HepG2 (cell line): ENCODE measurements around the gene NEK6. TPM values are rescaled to one million over a fixed set of nuclear protein-coding genes. Genes with fewer than 3 reads are reported as not detected.

ENCODE experiments used
- GABPB1 ChIP-seq: IDR thresholded peaks from 2 replicates; pipeline ENCODE4 v1.6.1; 2016; ENCODE audit warnings: mild to moderate bottlenecking, missing genetic modification reagents, moderate library complexity, missing compliant biosample characterization
- HMG20B ChIP-seq: conservative IDR thresholded peaks from 2 replicates; pipeline ENCODE4 v1.6.1; 2016; ENCODE audit warnings: missing genetic modification reagents, missing compliant biosample characterization
- SMARCE1 ChIP-seq: fragments of 450-650 bp; IDR thresholded peaks from 2 replicates; pipeline ENCODE4 v1.6.1; 2017; ENCODE audit warnings: borderline replicate concordance
- TCF7 ChIP-seq: sonication (generic); IDR thresholded peaks from 2 replicates; pipeline ENCODE4 v1.6.1; 2016; ENCODE audit warnings: antibody characterized with exemption, low read depth
- ZBTB3 ChIP-seq: sonication (generic); formaldehyde crosslinking; IDR thresholded peaks from 2 replicates; pipeline ENCODE4 v1.4.0; 2020; ENCODE audit warnings: low read depth, mild to moderate bottlenecking, moderate library complexity, missing genetic modification reagents, borderline replicate concordance
- ZFP41 ChIP-seq: sonication (generic); formaldehyde crosslinking; IDR thresholded peaks from 2 replicates; pipeline ENCODE4 v1.4.0; 2020; ENCODE audit warnings: mild to moderate bottlenecking, missing genetic modification reagents, borderline replicate concordance
- ZNF432 ChIP-seq: sonication (generic); formaldehyde crosslinking; IDR thresholded peaks from 2 replicates; pipeline ENCODE4 v1.5.0; 2020; ENCODE audit warnings: missing genetic modification reagents, mild to moderate bottlenecking, borderline replicate concordance
- ZNF510 ChIP-seq: sonication (generic); formaldehyde crosslinking; IDR thresholded peaks from 2 replicates; pipeline ENCODE4 v1.4.0; 2020; ENCODE audit warnings: low read depth, mild to moderate bottlenecking, missing genetic modification reagents
- ZNF543 ChIP-seq: sonication (generic); formaldehyde crosslinking; IDR thresholded peaks from 2 replicates; pipeline ENCODE4 v1.4.0; 2020; ENCODE audit warnings: mild to moderate bottlenecking, missing genetic modification reagents
- ZNF552 ChIP-seq: sonication (generic); formaldehyde crosslinking; IDR thresholded peaks from 2 replicates; pipeline ENCODE4 v1.9.0; 2022; ENCODE audit warnings: missing genetic modification reagents, mild to moderate bottlenecking, borderline replicate concordance
- polyA plus RNA-seq, 8 experiments: library from polyadenylated mRNA; depleted of rRNA in 3 of 8; stranded (reverse) in 7 of 8; unstranded in 1 of 8; fragments of >200 nt; fragmentation: Illumina TruSeq in 4 of 8; extraction: Trizol in 4 of 8; gene quantifications; 2 replicates each; pipeline versions ENCODE4 v1.2.1 to v1.2.3, GENCODE V29; 2011 to 2016; ENCODE audit warnings: low read depth in 4 of 8, missing spikeins in 1 of 8, mixed read lengths in 1 of 8; ENCODE audit not compliant: insufficient read depth in 1 of 8
- total RNA-seq, 5 experiments: library from RNA; depleted of rRNA; stranded (reverse); fragments of >200 nt; fragmentation: Illumina TruSeq; extraction: Trizol; gene quantifications; 2 replicates each; pipeline ENCODE4 v1.2.3, GENCODE V29; 2016; ENCODE audit warnings: low read depth in 1 of 5
- TF ChIP-seq, protein P1 (sequence below): sonication (generic); formaldehyde crosslinking; IDR thresholded peaks from 2 replicates; pipeline ENCODE4 v1.4.0; 2020; ENCODE audit warnings: missing genetic modification reagents, mild to moderate bottlenecking, borderline replicate concordance
- TF ChIP-seq, protein P2 (sequence below): sonication (generic); formaldehyde crosslinking; IDR thresholded peaks from 2 replicates; pipeline ENCODE4 v1.4.0; 2020; ENCODE audit warnings: mild to moderate bottlenecking, missing genetic modification reagents
- TF ChIP-seq, protein P3 (sequence below): sonication (generic); formaldehyde crosslinking; IDR thresholded peaks from one replicate; pipeline ENCODE4 v1.5.1; 2020; ENCODE audit warnings: mild to moderate bottlenecking, missing genetic modification reagents; ENCODE audit errors: not compliant biosample characterization
- TF ChIP-seq, protein P4 (sequence below): sonication (generic); formaldehyde crosslinking; IDR thresholded peaks from 2 replicates; pipeline ENCODE4 v1.4.0; 2020; ENCODE audit warnings: mild to moderate bottlenecking, missing genetic modification reagents

NEK6 gene
- total and polyA plus RNA-seq, 2 of the 13 experiments (the other 11 are each of a cell fraction or from before 2014, with no cell fraction given) = 30.4 to 119 TPM

DNA sequence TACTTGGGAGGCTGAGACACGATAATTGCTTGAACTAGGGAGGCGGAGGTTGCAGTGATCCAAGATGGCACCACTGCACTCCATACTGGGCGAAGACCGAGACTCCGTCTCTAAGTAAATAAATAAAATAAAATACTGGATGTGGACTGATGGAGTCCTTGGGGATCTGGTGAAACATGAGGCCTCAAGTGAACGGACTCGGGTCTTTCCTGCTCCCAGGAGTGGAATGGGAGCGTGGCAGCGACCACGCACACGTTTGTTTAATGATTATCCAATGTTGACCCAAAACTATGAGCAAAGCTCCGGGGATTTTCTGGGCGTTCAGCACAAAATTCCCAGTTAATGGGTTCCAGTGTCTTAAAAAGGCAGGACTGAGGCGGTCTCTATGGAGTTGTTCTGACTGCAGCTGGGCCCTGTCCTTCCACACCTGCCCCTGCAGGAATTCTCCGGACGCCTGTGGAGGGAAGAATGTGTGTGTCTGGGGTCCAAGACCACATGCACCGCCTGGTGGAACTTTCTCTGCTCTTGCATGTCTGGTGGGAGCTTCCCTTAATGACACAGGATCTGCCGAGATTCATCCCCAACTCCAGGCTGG lies 26.6 kb downstream of the NEK6 start (continued):
- TF ChIP-seq ZFP41 = no peak
- 0 out of 2 replicates have a peak, but pooled peaks have one; percentile 20 for TF ChIP-seq GABPB1
- no peak for TF ChIP-seq ZNF552 (CRISPR knock-in tag)
- 0 out of 2 replicates have a peak, but pooled peaks have one; percentile 69 for TF ChIP-seq ZBTB3 (CRISPR knock-in tag)
- TF ChIP-seq, protein P1, sequence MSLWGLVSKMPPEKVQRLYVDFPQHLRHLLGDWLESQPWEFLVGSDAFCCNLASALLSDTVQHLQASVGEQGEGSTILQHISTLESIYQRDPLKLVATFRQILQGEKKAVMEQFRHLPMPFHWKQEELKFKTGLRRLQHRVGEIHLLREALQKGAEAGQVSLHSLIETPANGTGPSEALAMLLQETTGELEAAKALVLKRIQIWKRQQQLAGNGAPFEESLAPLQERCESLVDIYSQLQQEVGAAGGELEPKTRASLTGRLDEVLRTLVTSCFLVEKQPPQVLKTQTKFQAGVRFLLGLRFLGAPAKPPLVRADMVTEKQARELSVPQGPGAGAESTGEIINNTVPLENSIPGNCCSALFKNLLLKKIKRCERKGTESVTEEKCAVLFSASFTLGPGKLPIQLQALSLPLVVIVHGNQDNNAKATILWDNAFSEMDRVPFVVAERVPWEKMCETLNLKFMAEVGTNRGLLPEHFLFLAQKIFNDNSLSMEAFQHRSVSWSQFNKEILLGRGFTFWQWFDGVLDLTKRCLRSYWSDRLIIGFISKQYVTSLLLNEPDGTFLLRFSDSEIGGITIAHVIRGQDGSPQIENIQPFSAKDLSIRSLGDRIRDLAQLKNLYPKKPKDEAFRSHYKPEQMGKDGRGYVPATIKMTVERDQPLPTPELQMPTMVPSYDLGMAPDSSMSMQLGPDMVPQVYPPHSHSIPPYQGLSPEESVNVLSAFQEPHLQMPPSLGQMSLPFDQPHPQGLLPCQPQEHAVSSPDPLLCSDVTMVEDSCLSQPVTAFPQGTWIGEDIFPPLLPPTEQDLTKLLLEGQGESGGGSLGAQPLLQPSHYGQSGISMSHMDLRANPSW (CRISPR knock-in tag) = no peak
- no peak for TF ChIP-seq HMG20B (CRISPR knock-in tag)
- no peak for TF ChIP-seq TCF7
- TF ChIP-seq ZNF543 (CRISPR knock-in tag) = peak; percentile 56; the same call in 1 of the 2 replicates
- 0 out of 2 replicates have a peak, but pooled peaks have one; percentile 30 for TF ChIP-seq ZNF510
- TF ChIP-seq ZNF432 (CRISPR knock-in tag) = no peak
- TF ChIP-seq, protein P2, sequence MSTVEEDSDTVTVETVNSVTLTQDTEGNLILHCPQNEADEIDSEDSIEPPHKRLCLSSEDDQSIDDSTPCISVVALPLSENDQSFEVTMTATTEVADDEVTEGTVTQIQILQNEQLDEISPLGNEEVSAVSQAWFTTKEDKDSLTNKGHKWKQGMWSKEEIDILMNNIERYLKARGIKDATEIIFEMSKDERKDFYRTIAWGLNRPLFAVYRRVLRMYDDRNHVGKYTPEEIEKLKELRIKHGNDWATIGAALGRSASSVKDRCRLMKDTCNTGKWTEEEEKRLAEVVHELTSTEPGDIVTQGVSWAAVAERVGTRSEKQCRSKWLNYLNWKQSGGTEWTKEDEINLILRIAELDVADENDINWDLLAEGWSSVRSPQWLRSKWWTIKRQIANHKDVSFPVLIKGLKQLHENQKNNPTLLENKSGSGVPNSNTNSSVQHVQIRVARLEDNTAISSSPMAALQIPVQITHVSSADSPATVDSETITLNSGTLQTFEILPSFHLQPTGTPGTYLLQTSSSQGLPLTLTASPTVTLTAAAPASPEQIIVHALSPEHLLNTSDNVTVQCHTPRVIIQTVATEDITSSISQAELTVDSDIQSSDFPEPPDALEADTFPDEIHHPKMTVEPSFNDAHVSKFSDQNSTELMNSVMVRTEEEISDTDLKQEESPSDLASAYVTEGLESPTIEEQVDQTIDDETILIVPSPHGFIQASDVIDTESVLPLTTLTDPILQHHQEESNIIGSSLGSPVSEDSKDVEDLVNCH (CRISPR knock-in tag) = no peak
- TF ChIP-seq, protein P3, sequence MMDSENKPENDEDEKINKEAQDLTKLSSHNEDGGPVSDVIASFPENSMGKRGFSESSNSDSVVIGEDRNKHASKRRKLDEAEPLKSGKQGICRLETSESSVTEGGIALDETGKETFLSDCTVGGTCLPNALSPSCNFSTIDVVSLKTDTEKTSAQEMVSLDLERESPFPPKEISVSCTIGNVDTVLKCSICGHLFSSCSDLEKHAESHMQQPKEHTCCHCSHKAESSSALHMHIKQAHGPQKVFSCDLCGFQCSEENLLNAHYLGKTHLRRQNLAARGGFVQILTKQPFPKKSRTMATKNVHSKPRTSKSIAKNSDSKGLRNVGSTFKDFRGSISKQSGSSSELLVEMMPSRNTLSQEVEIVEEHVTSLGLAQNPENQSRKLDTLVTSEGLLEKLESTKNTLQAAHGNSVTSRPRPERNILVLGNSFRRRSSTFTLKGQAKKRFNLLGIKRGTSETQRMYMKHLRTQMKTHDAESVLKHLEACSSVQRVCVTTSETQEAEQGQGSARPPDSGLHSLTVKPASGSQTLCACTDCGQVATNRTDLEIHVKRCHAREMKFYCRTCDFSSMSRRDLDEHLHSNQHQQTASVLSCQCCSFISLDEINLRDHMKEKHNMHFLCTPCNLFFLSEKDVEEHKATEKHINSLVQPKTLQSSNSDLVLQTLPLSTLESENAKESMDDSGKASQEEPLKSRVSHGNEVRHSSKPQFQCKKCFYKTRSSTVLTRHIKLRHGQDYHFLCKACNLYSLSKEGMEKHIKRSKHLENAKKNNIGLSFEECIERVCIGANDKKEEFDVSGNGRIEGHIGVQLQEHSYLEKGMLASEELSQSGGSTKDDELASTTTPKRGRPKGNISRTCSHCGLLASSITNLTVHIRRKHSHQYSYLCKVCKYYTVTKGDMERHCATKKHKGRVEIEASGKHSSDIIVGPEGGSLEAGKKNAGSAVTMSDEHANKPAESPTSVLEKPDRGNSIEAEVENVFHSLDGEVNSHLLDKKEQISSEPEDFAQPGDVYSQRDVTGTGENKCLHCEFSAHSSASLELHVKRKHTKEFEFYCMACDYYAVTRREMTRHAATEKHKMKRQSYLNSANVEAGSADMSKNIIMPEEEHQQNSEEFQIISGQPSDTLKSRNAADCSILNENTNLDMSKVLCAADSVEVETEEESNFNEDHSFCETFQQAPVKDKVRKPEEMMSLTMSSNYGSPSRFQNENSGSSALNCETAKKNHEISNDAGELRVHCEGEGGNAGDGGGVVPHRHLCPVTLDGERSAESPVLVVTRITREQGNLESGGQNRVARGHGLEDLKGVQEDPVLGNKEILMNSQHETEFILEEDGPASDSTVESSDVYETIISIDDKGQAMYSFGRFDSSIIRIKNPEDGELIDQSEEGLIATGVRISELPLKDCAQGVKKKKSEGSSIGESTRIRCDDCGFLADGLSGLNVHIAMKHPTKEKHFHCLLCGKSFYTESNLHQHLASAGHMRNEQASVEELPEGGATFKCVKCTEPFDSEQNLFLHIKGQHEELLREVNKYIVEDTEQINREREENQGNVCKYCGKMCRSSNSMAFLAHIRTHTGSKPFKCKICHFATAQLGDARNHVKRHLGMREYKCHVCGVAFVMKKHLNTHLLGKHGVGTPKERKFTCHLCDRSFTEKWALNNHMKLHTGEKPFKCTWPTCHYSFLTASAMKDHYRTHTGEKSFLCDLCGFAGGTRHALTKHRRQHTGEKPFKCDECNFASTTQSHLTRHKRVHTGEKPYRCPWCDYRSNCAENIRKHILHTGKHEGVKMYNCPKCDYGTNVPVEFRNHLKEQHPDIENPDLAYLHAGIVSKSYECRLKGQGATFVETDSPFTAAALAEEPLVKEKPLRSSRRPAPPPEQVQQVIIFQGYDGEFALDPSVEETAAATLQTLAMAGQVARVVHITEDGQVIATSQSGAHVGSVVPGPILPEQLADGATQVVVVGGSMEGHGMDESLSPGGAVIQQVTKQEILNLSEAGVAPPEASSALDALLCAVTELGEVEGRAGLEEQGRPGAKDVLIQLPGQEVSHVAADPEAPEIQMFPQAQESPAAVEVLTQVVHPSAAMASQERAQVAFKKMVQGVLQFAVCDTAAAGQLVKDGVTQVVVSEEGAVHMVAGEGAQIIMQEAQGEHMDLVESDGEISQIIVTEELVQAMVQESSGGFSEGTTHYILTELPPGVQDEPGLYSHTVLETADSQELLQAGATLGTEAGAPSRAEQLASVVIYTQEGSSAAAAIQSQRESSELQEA (CRISPR knock-in tag) = no peak
- TF ChIP-seq, protein P4, sequence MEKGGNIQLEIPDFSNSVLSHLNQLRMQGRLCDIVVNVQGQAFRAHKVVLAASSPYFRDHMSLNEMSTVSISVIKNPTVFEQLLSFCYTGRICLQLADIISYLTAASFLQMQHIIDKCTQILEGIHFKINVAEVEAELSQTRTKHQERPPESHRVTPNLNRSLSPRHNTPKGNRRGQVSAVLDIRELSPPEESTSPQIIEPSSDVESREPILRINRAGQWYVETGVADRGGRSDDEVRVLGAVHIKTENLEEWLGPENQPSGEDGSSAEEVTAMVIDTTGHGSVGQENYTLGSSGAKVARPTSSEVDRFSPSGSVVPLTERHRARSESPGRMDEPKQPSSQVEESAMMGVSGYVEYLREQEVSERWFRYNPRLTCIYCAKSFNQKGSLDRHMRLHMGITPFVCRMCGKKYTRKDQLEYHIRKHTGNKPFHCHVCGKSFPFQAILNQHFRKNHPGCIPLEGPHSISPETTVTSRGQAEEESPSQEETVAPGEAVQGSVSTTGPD (CRISPR knock-in tag) = no peak
- TF ChIP-seq SMARCE1 = no peak
